OCI-LY7 (cell line): ENCODE data around the gene OTUB1. TPM values are rescaled to one million over a fixed set of nuclear protein-coding genes. Genes with fewer than 3 reads are reported as not detected.

Experiments used
- BruUV-seq: library from RNA; stranded (reverse); fragments of 400-500 nt; replicated peaks from 2 replicates; lab custom pipeline; 2021; lab: Mats Ljungman, UMichigan
- CTCF ChIA-PET: fragments of 300-600 bp; sonication (Branson Sonifier 250); formaldehyde crosslinking; loops from one replicate; lab custom pipeline; 2022; ENCODE audit warnings: antibody characterized with exemption; ENCODE audit not compliant: unreplicated experiment; lab: Charles Lee
- POLR2A ChIA-PET: fragments of 300-600 bp; sonication (Branson Sonifier 250); formaldehyde crosslinking; loops from one replicate; lab custom pipeline; 2022; ENCODE audit warnings: antibody characterized with exemption; lab: Charles Lee
- DNase-seq: peaks from one replicate; pipeline ENCODE4 v3.0.0-alpha.2; 2015; ENCODE audit warnings: low spot score
- H2AFZ ChIP-seq: fragments of 200-600 bp; sonication (generic), shearing (Covaris generic); 2 replicates; pipeline ENCODE4 v1.6.1; 2014; ENCODE audit warnings: mild to moderate bottlenecking, antibody characterized with exemption, low read length, moderate library complexity
- H3K27ac ChIP-seq: fragments of 200-600 bp; sonication (generic); 2 replicates; pipeline ENCODE4 v1.5.1; 2014; ENCODE audit warnings: mixed run types, low read depth, mild to moderate bottlenecking, moderate library complexity, low read length, inconsistent platforms; ENCODE audit not compliant: poor library complexity, severe bottlenecking
- H3K36me3 ChIP-seq: fragments of 200-600 bp; sonication (generic); 2 replicates; pipeline ENCODE4 v1.6.1; 2014; ENCODE audit warnings: mild to moderate bottlenecking, antibody characterized with exemption, low read length, moderate library complexity, mixed read lengths; ENCODE audit not compliant: insufficient read depth
- H3K4me1 ChIP-seq: fragments of 200-600 bp; sonication (generic); 2 replicates; pipeline ENCODE4 v1.5.1; 2014; ENCODE audit warnings: mild to moderate bottlenecking, low read length; ENCODE audit not compliant: insufficient read depth, poor library complexity, severe bottlenecking
- H3K4me2 ChIP-seq: fragments of 200-600 bp; sonication (generic); 2 replicates; pipeline ENCODE4 v1.6.1; 2014; ENCODE audit warnings: mild to moderate bottlenecking, low read length
- H3K4me3 ChIP-seq: fragments of 200-600 bp; sonication (generic); 2 replicates; pipeline ENCODE4 v1.5.1; 2014; ENCODE audit warnings: mild to moderate bottlenecking, low read depth, low read length; ENCODE audit not compliant: poor library complexity, severe bottlenecking
- H3K79me2 ChIP-seq: fragments of 200-600 bp; sonication (generic); 2 replicates; pipeline ENCODE4 v1.6.1; 2016; ENCODE audit warnings: low read depth, mild to moderate bottlenecking, low read length, moderate library complexity, mixed read lengths; ENCODE audit not compliant: insufficient read depth
- H3K9me2 ChIP-seq: fragments of 200-600 bp; sonication (generic); 2 replicates; pipeline ENCODE4 v1.6.1; 2016; ENCODE audit warnings: mild to moderate bottlenecking, low read length, mixed read lengths; ENCODE audit not compliant: insufficient read depth
- H3K9me3 ChIP-seq: fragments of 200-600 bp; sonication (generic); 2 replicates; pipeline ENCODE4 v1.6.1; 2014; ENCODE audit warnings: mild to moderate bottlenecking, mixed run types, low read length, mixed read lengths
- H4K20me1 ChIP-seq: fragments of 200-600 bp; sonication (generic); 2 replicates; pipeline ENCODE4 v1.6.1; 2014; ENCODE audit warnings: mild to moderate bottlenecking, antibody characterized with exemption, low read length, moderate library complexity, mixed read lengths; ENCODE audit not compliant: insufficient read depth
- CTCF ChIP-seq: fragments of 200-600 bp; sonication (generic); conservative IDR thresholded peaks from 2 replicates; pipeline ENCODE4 v1.5.1; 2014; ENCODE audit warnings: mild to moderate bottlenecking, antibody characterized with exemption, low read length, moderate library complexity, mixed read lengths
- EZH2phosphoT487 ChIP-seq: fragments of 200-600 bp; sonication (generic); IDR thresholded peaks from 2 replicates; pipeline ENCODE4 v1.6.1; 2018; ENCODE audit warnings: low read depth, borderline replicate concordance, mild to moderate bottlenecking, mixed run types, antibody characterized with exemption, low read length, moderate library complexity, mixed read lengths
- intact Hi-C: fragments of 100-400 bp; cut with micrococcal nuclease; formaldehyde crosslinking; loops from one replicate; pipeline ENCODE4 v1.10.0; 2022; ENCODE audit not compliant: unreplicated experiment
- total RNA-seq, 2 experiments: library from RNA; depleted of rRNA in 1 of 2; stranded (reverse); fragments of >200 nt in 1 of 2; shearing (Covaris generic) in 1 of 2; gene quantifications; 2 replicates each; pipeline ENCODE4 v1.2.3, GENCODE V29; 2014 to 2022

The OTUB1 gene
- total RNA-seq, 2 experiments from 2014 or later: 72.4 to 88.1 TPM

- ChIA-PET CTCF (no interaction called here), POLR2A (no interaction called here)
- Histone ChIP-seq H3K79me2 (no peaks in the 10 kb centered on the region), H3K4me3 (no peak overlapping the region), H3K4me1 (no peaks in the 10 kb centered on the region), H2AFZ (no peak overlapping the region), H3K36me3 (no peaks in the 10 kb centered on the region), H3K9me3 (peaks cover 8% of the 10 kb centered on the region; the same call in 1 of the 2 replicates), H3K9me2 (no peaks in the 10 kb centered on the region), H4K20me1 (no peaks in the 10 kb centered on the region), H3K27ac (no peak overlapping the region), H3K4me2 (no peak overlapping the region)
- no peak for DNase-seq
- no TSS peak for BruUV-seq
- intact Hi-C loops: no loop called here
- TF ChIP-seq EZH2phosphoT487: no peak
- no peak for TF ChIP-seq CTCF
These were observed 22.8 kb downstream of the OTUB1 start for GRCh38 chr11:64008914-64009633.

- ChIA-PET POLR2A (no interaction called here), CTCF (no interaction called here)
- intact Hi-C loops: no loop called here
- Histone ChIP-seq H4K20me1 (no peaks in the 10 kb centered on the region), H3K79me2 (no peaks in the 10 kb centered on the region), H3K4me3 (no peak overlapping the region), H3K36me3 (no peaks in the 10 kb centered on the region), H3K9me3 (peaks cover 8% of the 10 kb centered on the region; the same call in 1 of the 2 replicates), H3K4me2 (no peak overlapping the region), H3K4me1 (no peaks in the 10 kb centered on the region), H2AFZ (no peak overlapping the region), H3K9me2 (no peaks in the 10 kb centered on the region), H3K27ac (no peak overlapping the region)
- no peak for DNase-seq
- BruUV-seq: no TSS peak
- TF ChIP-seq EZH2phosphoT487: no peak
- no peak for TF ChIP-seq CTCF
These were observed 23.5 kb downstream of the OTUB1 start for GRCh38 chr11:64009710-64010109.

GRCh38 chr11:64010783-64011182, 24.5 kb downstream of the OTUB1 start:
- TF ChIP-seq CTCF (no peak), EZH2phosphoT487 (no peak)
- H3K4me1 ChIP-seq: no peaks in the 10 kb centered on the region
- intact Hi-C loops: no loop called here
- no peak for DNase-seq
- peaks cover 8% of the 10 kb centered on the region; the same call in 1 of the 2 replicates for H3K9me3 ChIP-seq
- H4K20me1 ChIP-seq: no peaks in the 10 kb centered on the region
- no peak overlapping the region for H3K27ac ChIP-seq
- H3K9me2 ChIP-seq: no peaks in the 10 kb centered on the region
- no peaks in the 10 kb centered on the region for H3K36me3 ChIP-seq
- no peak overlapping the region for H2AFZ ChIP-seq
- ChIA-PET POLR2A (no interaction called here), CTCF (no interaction called here)
- no peak overlapping the region for H3K4me3 ChIP-seq
- H3K4me2 ChIP-seq: no peak overlapping the region
- no peaks in the 10 kb centered on the region for H3K79me2 ChIP-seq
- no TSS peak for BruUV-seq
